GM18499 (cell line): Measurements from ENCODE around the gene PDZRN3.
"Not testable (repeated sequence)": the region's sequence is repeated elsewhere in the genome, so short reads cannot be mapped to it uniquely, and the experiment has no call there.

Experiments used
- ATAC-seq: cut with Tn5 transposase; IDR thresholded peaks from one replicate; pipeline ENCODE4 v1.9.1; 2021; ENCODE audit warnings: moderate number of reproducible peaks; ENCODE audit not compliant: insufficient read depth, unreplicated experiment

PDZRN3 gene

DNA sequence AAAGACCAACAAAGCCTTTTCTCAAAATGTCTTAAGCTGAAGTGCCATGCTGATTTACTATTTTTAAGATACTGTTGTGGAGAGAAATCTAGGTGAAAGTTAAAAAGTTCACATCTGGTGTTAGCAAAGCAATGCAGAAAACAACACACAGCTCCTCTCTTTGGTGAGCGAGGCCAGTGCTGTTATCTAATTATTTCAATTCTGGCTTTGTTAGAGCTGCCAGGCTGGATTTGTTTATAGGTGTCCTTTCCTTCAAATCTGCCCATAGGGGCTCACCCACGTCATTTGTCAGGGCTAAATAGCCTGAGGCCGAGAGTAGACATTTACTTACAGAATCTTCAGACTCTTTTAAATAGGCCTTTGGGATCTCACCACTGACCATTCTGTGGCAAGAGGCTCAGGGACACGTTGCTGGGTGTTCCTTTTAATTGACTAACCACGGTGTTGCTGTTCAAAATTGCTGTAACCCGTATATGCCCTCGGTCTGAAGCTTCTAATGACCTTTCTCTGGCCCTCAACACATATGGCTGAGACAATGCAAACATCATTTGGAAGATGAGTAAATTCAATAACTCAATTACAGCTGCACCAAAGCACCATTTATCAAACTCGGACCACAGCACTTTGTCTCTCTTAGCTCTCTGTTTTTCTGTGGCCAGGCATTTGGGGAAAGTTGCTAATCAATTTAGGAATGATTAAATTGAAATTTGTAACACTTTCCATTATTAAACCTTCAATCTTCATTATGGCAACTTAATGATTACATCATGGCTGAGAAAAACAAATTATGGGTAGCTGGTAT, 152.6 kb downstream of the PDZRN3 start:
- ATAC-seq = no peak

- ATAC-seq = no peak
Measured at GRCh38 chr3:73470860-73471259, 153.9 kb downstream of the PDZRN3 start.

DNA sequence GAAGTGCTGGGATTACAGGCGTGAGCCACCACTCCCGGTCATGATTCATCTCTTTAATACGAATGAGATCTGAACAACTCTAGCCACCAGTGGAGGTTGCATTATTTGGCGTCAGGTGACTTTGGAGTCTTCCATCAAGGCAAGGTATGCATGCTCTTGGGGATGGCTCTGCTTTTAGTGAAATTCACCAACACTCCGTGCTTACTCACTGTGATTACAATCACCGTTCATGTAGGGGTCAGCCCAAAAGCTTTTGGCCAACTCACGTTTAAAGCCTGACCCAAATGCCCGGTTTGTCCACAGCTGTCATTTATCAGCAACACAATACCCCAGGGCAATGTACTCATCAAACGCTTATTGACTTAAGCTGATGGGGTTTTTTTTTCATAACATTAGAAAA, 155.4 kb downstream of the PDZRN3 start:
- no peak for ATAC-seq

DNA sequence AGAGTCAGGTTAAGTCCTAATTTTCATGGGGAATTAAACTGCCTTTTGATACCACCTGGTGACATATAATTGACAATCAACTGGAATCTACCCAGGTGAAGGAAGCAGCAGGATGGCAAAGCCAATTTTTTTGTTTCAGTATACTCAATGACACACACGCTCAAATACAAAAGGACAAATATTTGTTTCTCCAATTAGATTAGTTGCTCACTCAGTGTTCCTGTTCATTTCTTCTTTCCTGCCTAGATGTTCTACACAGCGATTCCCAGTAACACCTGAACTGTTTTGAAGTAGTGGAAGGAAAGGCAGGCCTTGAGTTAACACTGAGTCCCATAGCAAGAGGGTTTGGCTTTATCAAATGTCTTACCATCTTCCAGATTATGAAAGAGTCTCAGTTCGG, 157.5 kb downstream of the PDZRN3 start:
- no peak for ATAC-seq

- ATAC-seq = no peak
Measured at GRCh38 chr3:73465926-73466325, 158.8 kb downstream of the PDZRN3 start.

DNA sequence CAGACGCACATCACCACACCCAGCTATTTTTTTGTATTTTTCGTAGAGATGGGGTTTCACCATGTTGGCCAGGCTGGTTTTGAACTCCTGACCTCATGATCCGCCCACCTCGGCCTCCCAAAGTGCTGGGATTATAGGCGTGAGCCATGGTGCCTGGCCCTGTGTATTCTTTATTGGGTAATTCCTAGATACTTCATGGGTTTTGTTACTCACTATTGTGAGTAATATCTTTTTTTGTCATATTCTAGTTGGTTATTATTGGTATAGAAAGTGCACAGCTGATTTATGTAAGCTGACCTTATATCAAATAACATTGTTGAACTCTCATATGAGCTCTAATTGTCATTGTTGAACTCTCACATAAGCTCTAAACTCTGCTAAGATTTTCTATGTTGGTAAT, 160.6 kb downstream of the PDZRN3 start:
- ATAC-seq = not testable (repeated sequence)

DNA sequence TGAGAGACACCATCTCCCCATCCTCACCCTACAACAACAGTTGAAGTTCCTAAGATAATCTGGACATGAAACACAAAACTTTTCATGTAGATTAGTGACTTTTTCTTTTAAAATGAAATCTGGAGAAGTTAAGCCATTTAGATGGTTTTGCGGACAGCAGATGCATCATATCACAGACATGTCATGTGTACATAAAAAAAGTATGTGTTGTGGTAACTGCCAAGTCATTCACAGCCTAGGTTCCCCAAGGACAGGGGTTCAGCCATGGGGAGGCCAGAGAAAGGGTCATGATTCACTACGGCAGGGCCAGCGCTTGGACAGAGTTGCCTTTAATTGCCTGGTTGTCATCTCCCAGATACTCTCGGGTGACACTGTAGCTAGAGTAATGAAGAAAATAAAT, 163.2 kb downstream of the PDZRN3 start:
- ATAC-seq = no peak

DNA sequence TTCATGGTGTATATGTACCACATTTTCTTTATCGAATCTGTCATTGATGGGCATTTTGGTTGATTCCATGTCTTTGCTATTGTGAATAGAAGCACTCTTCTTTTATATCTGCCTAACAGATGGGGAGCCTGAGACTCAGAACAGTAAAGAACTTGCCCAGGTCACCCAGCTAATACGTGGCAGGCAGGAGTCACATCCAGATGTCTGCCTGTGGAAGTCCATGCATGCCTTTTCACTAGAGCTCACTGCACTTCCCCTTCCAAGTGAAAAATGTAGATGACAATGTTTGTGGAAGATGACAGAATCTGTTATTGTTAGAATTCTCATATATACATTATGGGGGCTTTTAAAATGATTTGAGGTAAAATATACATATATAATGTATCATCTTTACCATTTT, 165.0 kb downstream of the PDZRN3 start:
- ATAC-seq = no peak

GRCh38 chr3:73453666-73454065, 171.1 kb downstream of the PDZRN3 start:
- no peak for ATAC-seq

GRCh38 chr3:73452729-73453128, 172.0 kb downstream of the PDZRN3 start:
- ATAC-seq = no peak

DNA sequence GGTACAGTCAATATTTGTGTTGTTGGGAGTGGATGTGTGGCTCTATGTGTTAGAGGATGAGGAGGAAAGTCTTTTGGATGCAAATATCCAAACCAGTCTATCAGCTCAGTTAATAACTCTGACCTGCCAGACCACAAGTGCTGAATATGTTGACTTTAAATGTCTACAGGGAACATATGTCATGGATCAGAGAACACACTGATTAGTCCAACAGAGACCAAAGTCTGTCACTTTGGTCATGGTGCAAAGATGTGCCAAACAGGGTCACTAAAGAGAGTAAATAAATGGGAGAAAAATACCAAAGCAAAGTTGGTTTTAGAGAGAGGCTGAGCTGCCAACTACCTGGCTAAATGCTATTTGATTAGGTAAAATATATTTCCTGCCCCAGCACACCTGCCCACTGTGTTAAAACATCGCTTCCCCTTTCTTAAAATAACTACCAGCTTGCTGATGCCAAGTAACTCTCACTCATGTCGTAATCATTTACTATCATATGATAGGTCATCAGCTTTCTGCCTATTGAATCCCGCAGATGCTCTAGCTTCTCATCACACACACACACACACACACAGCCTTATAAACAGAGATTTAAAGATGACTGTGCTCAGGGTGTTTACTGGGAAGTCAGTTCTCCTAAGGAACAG, 173.3 kb downstream of the PDZRN3 start:
- ATAC-seq = peak; percentile 22

GRCh38 chr3:73449774-73450173, 175.0 kb downstream of the PDZRN3 start:
- ATAC-seq = peak; percentile 34

DNA sequence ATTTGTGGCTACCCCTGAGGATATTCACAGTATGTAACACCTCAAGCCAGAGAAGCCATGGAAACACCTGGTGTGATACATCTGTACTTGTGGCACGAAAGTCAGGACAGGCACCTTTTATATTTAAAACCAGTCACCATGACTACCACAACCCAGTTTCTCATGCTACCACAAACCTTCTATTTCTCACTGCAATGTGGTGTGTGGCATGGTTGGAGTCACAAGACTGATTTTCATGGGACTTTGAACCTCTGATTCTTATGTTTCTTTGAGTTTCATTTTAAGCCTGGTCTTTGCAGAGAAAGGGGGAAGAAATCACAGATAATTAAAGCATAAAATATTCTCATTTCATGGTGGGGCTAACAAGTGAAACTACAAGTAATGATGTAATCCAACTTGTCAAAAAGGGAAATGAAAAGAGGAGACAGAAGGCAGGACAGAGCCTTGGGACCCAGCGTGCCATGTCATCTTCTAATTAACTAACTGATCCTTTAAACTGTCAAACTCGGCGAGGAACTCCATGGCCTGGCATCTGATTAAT, 175.9 kb downstream of the PDZRN3 start:
- ATAC-seq = peak; percentile 73

DNA sequence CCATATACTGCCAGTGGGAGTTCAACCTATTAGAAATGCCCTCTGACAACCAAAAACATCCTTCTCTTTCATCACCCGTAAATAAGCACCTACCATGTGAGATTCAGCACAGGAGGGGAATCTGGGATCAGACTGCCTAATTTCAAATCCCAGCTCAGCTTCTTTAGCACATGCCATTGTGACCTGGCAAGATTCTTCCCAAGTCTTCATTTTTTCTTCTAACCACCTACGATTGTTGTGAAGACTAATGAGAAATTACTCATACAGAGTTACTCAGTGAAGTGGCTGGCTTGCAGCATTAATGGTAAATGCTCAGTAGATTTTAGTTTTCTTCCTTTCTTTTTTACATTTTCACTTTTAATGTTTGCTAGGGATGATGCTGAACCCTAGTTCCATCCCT, 176.7 kb downstream of the PDZRN3 start:
- no peak for ATAC-seq

DNA sequence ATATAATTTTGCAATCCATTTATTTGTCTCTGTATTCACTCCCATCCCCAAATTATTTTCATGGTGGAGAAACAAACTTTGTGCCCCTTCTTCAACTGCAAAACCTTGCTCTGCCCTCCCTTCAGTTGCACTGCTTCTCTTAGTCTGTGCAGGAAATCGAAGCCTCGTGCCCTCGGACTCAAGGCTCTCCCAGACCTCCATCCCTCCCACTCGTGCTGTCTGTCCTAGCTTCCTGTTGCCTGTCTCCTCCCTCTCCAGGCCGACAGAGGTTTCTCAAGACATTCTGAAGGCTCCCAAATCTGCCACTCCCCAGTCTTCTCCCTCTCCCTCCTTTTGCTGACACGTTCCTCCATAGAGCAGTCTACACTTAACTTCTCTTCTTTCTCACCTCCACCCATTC, 177.6 kb downstream of the PDZRN3 start:
- no peak for ATAC-seq

- no peak for ATAC-seq
Measured at GRCh38 chr3:73446467-73447110, 178.2 kb downstream of the PDZRN3 start.

DNA sequence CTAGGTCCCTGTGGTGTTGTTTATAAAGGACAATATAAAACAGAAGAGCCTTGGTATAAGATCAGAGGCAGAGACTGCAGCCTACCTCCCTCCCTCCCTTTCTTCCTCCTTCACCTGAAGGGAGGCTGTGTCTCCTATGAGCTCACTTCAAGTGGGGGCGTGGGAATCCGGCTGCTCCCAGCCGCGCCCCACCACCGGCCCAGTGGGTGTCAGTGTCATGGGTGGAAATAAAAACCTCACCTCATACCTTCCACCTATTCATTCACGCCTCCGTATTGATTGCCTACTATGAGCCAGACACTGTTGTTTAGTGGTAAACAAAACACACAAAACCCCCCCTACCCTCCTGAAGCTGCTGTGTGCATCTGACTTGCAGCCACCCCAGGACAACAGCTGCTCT, 181.9 kb downstream of the PDZRN3 start:
- ATAC-seq = no peak

- no peak for ATAC-seq
Measured at GRCh38 chr3:73442152-73442551, 182.6 kb downstream of the PDZRN3 start.

- ATAC-seq = no peak
Measured at GRCh38 chr3:73437828-73438227, 186.9 kb downstream of the PDZRN3 start.

- ATAC-seq = no peak
Measured at GRCh38 chr3:73435055-73435454, 189.7 kb downstream of the PDZRN3 start.

GRCh38 chr3:73433687-73434086, 191.1 kb downstream of the PDZRN3 start:
- ATAC-seq = no peak
